ENCODE measurements around the gene CHMP5.

Gene CHMP5

GRCh38 chr9:33291901-33292300, 27.1 kb downstream of the CHMP5 start:
- no peak for DNase-seq (ENCODE audit: low read depth)
- TF ChIP-seq, protein P1, sequence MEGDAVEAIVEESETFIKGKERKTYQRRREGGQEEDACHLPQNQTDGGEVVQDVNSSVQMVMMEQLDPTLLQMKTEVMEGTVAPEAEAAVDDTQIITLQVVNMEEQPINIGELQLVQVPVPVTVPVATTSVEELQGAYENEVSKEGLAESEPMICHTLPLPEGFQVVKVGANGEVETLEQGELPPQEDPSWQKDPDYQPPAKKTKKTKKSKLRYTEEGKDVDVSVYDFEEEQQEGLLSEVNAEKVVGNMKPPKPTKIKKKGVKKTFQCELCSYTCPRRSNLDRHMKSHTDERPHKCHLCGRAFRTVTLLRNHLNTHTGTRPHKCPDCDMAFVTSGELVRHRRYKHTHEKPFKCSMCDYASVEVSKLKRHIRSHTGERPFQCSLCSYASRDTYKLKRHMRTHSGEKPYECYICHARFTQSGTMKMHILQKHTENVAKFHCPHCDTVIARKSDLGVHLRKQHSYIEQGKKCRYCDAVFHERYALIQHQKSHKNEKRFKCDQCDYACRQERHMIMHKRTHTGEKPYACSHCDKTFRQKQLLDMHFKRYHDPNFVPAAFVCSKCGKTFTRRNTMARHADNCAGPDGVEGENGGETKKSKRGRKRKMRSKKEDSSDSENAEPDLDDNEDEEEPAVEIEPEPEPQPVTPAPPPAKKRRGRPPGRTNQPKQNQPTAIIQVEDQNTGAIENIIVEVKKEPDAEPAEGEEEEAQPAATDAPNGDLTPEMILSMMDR (conservative IDR thresholded peaks at IDR 0.05; ENCODE audit: control insufficient read depth, insufficient read depth, low read depth, low read length) = no peak
- H3K4me3 ChIP-seq (ENCODE audit: control insufficient read depth, low read depth, low read length) = no peak overlapping the region

DNA sequence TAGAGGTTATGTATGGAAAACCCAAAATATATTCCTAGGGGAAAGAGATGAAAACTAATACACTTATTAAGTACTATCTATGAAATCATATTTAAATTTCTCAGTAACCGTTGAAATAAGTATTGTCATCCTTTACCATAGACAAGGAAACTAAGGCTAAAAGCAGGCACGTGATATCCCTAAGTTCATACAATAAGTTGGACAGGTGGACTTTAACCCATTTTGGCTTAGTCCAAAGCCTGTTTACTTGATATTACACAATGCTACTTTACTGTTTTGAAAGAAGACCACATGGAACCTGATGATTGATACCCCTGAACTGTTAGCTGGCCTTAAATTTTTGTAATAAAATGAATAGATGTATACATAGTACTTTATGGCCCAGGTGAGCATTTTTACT, 28.9 kb downstream of the CHMP5 start:
- no peak overlapping the region for H3K4me3 ChIP-seq (ENCODE audit: control insufficient read depth, low read depth, low read length)
- TF ChIP-seq, protein P1 (conservative IDR thresholded peaks at IDR 0.05; ENCODE audit: control insufficient read depth, insufficient read depth, low read depth, low read length) = no peak
- no peak for DNase-seq (ENCODE audit: low read depth)

DNA sequence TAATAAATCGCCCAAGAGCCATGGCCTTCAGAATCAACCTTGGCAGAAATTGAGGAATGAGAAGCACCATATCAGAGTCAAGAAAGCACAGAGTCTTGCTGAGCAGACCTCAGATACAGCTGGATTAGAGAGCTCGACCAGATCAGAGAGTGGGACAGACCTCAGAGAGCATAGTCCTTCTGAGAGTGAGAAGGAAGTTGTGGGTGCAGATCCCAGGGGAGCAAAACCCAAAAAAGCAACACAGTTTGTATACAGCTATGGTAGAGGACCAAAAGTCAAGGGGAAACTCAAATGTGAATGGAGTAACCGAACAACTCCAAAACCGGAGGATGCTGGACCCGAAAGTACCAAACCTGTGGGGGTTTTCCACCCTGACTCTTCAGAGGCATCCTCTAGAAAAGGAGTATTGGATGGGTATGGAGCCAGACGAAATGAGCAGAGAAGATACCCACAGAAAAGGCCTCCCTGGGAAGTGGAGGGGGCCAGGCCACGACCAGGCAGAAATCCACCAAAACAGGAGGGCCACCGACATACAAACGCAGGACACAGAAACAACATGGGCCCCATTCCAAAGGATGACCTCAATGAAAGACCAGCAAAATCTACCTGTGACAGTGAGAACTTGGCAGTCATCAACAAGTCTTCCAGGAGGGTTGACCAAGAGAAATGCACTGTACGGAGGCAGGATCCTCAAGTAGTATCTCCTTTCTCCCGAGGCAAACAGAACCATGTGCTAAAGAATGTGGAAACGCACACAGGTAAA, 30.0 kb downstream of the CHMP5 start:
- DNase-seq (ENCODE audit: low read depth) = no peak
- TF ChIP-seq, protein P1 (conservative IDR thresholded peaks at IDR 0.05; ENCODE audit: control insufficient read depth, insufficient read depth, low read depth, low read length) = no peak
- no peak overlapping the region for H3K4me3 ChIP-seq (ENCODE audit: control insufficient read depth, low read depth, low read length)

DNA sequence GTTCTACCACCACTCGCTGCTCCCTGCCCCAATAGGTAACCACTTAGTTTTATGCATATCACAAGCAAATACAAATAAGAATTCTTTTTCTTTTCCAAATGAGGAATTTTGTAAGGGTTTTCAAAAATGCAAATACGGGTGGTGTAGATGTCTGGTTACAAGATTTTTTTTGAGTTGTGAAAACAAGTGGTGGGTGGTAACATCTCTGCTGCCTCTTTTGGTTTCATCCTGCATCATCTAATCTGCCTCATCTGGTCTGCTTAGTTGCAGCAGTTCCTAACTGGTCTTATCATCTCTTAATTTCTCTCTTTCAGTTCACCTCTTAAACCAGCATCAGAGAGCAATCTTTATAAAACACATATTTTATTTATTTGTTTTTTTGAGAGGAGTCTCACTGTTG, 30.7 kb downstream of the CHMP5 start:
- no peak for DNase-seq (ENCODE audit: low read depth)
- no peak overlapping the region for H3K4me3 ChIP-seq (ENCODE audit: control insufficient read depth, low read depth, low read length)
- TF ChIP-seq, protein P1 (conservative IDR thresholded peaks at IDR 0.05; ENCODE audit: control insufficient read depth, insufficient read depth, low read depth, low read length) = no peak

DNA sequence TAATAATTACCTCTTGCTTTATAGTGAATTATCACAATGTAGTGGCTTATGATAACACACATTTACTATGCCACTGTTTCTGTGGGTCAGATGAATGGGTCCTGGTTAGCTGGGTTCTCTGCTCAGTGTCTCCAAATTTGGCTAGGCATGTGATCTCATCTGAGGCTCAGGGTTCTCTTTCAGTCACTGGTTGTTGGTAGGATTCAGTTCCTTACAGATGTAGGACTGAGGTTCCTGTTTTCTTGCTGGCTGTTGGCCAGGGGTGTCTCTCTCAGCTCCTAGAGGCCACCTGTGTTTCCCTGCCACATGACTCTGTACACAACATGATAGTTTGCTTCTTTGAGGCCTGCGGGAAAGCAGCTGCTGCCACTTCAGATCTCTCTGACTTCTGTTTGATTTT, 32.6 kb downstream of the CHMP5 start:
- DNase-seq (ENCODE audit: low read depth) = no peak
- TF ChIP-seq, protein P1 (conservative IDR thresholded peaks at IDR 0.05; ENCODE audit: control insufficient read depth, insufficient read depth, low read depth, low read length) = no peak
- no peak overlapping the region for H3K4me3 ChIP-seq (ENCODE audit: control insufficient read depth, low read depth, low read length)

DNA sequence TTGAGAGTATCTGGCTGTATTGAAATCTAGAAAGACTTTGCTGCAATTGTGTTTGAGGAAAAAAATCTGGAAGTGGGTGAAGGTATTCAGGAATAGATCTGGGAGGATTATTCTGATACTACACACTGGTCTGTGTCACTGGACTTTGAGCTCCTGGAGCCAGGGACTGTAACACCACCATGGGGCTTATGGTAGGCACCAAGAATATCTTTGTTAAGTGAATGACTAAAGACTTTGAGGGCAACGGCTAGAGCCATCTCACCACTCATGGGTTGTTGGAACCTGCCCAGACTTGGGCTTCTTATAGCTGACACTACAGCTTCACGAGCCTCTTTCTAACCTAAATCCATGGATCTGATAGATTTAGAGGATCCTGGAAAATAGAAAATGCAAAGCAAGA, 35.7 kb downstream of the CHMP5 start:
- TF ChIP-seq, protein P1 (conservative IDR thresholded peaks at IDR 0.05; ENCODE audit: control insufficient read depth, insufficient read depth, low read depth, low read length) = no peak
- H3K4me3 ChIP-seq (ENCODE audit: control insufficient read depth, low read depth, low read length) = no peak overlapping the region
- no peak for DNase-seq (ENCODE audit: low read depth)
